SK-N-MC (cell line): ENCODE data around the gene FBXO38.

Experiments
- EZH2 ChIP-seq: fragments of 200-600 bp; sonication (generic); IDR thresholded peaks from one replicate; pipeline ENCODE4 v1.6.1; 2017; ENCODE audit warnings: antibody characterized with exemption
- FOXP2 ChIP-seq: optimal IDR thresholded peaks from 2 replicates; pipeline ENCODE3; 2011; ENCODE audit warnings: mild to moderate bottlenecking, moderate library complexity; ENCODE audit not compliant: insufficient read depth; ENCODE audit errors: extremely low read length, control extremely low read depth
- POLR2AphosphoS5 ChIP-seq: IDR thresholded peaks from 2 replicates; pipeline ENCODE4 v1.6.1; 2012; ENCODE audit warnings: mild to moderate bottlenecking, low read depth, low read length, borderline replicate concordance

DNA sequence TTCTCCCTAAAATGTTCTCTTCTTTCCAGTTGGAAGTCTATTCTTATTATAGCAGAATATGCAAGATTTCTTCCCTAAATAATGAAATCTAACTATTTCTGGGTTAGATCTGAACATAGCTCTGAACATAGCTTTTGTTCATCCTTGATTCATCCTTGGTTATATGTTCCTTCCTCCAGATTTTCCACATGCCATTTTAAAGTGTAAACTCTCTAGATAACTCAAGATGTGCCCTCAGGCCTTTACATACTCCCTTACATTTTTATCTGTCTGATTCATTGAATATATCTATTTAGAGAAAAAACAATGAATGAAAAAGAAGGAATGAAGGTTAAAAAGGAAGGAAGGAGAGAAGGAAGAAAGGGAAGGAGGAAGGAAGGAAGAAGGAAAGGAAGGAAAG, 100.9 kb downstream of the FBXO38 start:
- TF ChIP-seq POLR2AphosphoS5 (no peak), EZH2 (no peak), FOXP2 (no peak)
